Activated B cell treated with CpG ODN at 0.5 μM for 24 hours (primary cell): Measurements from ENCODE around the gene CYB561D2. TPM values are rescaled to one million over a fixed set of nuclear protein-coding genes. Genes with fewer than 3 reads are reported as not detected.

Experiments
- ATAC-seq: fragments of 200-7000 bp; cut with Tn5 transposase; one replicate; pipeline ENCODE4 v1.10.0; 2021; ENCODE audit warnings: low read depth, mild to moderate bottlenecking, moderate library complexity
- CTCF ChIA-PET: fragments of 350-600 bp; sonication (Branson Sonifier 250); formaldehyde crosslinking; loops from one replicate; lab custom pipeline; 2021; ENCODE audit warnings: antibody characterized with exemption; lab: Charles Lee
- POLR2A ChIA-PET: fragments of 350-600 bp; sonication (Branson Sonifier 250); formaldehyde crosslinking; loops from one replicate; lab custom pipeline; 2021; ENCODE audit warnings: antibody characterized with exemption; lab: Charles Lee
- DNase-seq: peaks from one replicate; pipeline ENCODE4 v3.0.0; 2022
- H3K27ac Mint-ChIP-seq: one replicate; pipeline ENCODE4 v1.8.0; 2020; ENCODE audit warnings: mixed read lengths
- H3K27me3 Mint-ChIP-seq: one replicate; pipeline ENCODE4 v1.8.0; 2021; ENCODE audit warnings: mixed read lengths
- H3K36me3 Mint-ChIP-seq: one replicate; pipeline ENCODE4 v1.8.0; 2021; ENCODE audit warnings: low read depth, mixed read lengths
- H3K4me1 Mint-ChIP-seq: one replicate; pipeline ENCODE4 v1.8.0; 2021; ENCODE audit warnings: mixed read lengths
- H3K4me3 Mint-ChIP-seq: one replicate; pipeline ENCODE4 v1.8.0; 2020; ENCODE audit warnings: mild to moderate bottlenecking, mixed read lengths
- H3K9me3 Mint-ChIP-seq: one replicate; pipeline ENCODE4 v1.8.0; 2020; ENCODE audit warnings: mixed read lengths
- intact Hi-C: fragments of 100-400 bp; cut with micrococcal nuclease; formaldehyde crosslinking; loops from one replicate; pipeline ENCODE4 v1.15.1; 2024
- total RNA-seq: library from RNA; stranded (reverse); gene quantifications from 2 replicates; pipeline ENCODE4 v1.2.3, GENCODE V29; 2022
- TF ChIP-seq, protein P1 (sequence below): fragments of 200-600 bp; IDR thresholded peaks from one replicate; pipeline ENCODE4 v1.8.0; 2022; ENCODE audit warnings: antibody characterized with exemption, mild to moderate bottlenecking

CYB561D2 gene
- total RNA-seq, 1 donor from 2014 or later = 26.0 TPM

- DNase-seq = peak; percentile 73
- TF ChIP-seq, protein P1, sequence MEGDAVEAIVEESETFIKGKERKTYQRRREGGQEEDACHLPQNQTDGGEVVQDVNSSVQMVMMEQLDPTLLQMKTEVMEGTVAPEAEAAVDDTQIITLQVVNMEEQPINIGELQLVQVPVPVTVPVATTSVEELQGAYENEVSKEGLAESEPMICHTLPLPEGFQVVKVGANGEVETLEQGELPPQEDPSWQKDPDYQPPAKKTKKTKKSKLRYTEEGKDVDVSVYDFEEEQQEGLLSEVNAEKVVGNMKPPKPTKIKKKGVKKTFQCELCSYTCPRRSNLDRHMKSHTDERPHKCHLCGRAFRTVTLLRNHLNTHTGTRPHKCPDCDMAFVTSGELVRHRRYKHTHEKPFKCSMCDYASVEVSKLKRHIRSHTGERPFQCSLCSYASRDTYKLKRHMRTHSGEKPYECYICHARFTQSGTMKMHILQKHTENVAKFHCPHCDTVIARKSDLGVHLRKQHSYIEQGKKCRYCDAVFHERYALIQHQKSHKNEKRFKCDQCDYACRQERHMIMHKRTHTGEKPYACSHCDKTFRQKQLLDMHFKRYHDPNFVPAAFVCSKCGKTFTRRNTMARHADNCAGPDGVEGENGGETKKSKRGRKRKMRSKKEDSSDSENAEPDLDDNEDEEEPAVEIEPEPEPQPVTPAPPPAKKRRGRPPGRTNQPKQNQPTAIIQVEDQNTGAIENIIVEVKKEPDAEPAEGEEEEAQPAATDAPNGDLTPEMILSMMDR = no peak
- ATAC-seq = peak; percentile 33
- Mint-ChIP-seq H3K27ac (no peak within 1 kb of the TSS), H3K4me3 (peak within 1 kb of the TSS; percentile 67), H3K9me3 (no peaks in the 10 kb centered on the region), H3K36me3 (peaks cover 17% of the 10 kb centered on the region), H3K27me3 (no peaks in the 10 kb centered on the region), H3K4me1 (peaks cover 51% of the 10 kb centered on the region)
- ChIA-PET CTCF (interaction anchor here (5.5 kb wide), 1 partner anchor 196 kb away, joined by 64 read pairs; no protein-coding TSS in a partner anchor), POLR2A (interaction anchor here (0.6 to 6.9 kb wide), 4 partner anchors 7 to 105 kb away, joined by 3 to 195 read pairs (median 7); partner anchors contain the start of gene RASSF1)
- intact Hi-C loops = no loop called here
These were observed 5.0 kb upstream of the CYB561D2 start, which contains the start of gene ZMYND10 for GRCh38 chr3:50345586-50346234. Gene ZMYND10 (minus strand): TSS chr3:50345732. CDS start chr3:50345579, 153 bp downstream.

DNA sequence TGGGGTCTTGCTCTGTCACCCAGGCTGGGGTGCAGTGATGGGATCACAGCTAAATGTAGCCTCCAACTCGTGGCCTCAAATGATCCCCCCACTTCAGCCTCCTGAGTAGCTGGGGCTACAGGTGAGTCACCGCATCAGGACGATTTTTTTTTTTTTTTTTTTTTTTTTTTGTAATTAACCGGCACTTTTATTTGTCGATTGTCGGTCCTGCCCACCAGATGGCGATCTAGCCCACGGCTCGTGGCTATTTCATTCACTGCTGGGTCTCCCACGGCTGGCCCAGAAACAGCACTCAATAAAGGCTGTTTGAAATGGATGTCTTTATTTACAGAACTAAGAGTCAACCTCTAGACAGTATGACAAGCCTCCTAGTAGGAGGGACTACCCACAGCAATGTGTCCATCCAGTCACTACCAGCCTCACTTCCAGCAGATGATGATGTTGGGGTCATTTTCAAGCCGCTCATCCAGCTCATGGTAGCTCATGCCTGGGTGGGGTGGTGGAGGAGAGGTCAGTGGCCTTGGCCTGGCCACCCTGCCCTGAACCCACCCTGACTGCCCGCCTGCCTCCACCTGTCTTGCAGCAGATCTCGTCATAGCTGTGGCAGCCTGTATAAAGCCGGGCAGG, 3.4 kb upstream of the CYB561D2 start:
- peak; percentile 15 for ATAC-seq
- peak; percentile 59 for DNase-seq
- no peaks in the 10 kb centered on the region for H3K27me3 Mint-ChIP-seq
- peaks cover 58% of the 10 kb centered on the region for H3K4me1 Mint-ChIP-seq
- H3K4me3 Mint-ChIP-seq = no peak overlapping the region
- POLR2A ChIA-PET = interaction anchor here (0.6 to 6.9 kb wide), 7 partner anchors 9 to 1024 kb away, joined by 3 to 195 read pairs (median 4); partner anchors contain the start of gene RASSF1
- CTCF ChIA-PET = interaction anchor here (0.8 to 5.5 kb wide), 8 partner anchors 9 to 269 kb away, joined by 3 to 64 read pairs (median 4); partner anchors contain the start of genes CISH and TMEM115
- intact Hi-C loops = loop anchor here (1.0 kb wide), 1 partner anchor 89 kb away; no protein-coding TSS in a partner anchor
- TF ChIP-seq, protein P1 = no peak
- peaks cover 19% of the 10 kb centered on the region for H3K36me3 Mint-ChIP-seq
- H3K27ac Mint-ChIP-seq = peak overlapping the region; percentile 63
- H3K9me3 Mint-ChIP-seq = no peaks in the 10 kb centered on the region

DNA sequence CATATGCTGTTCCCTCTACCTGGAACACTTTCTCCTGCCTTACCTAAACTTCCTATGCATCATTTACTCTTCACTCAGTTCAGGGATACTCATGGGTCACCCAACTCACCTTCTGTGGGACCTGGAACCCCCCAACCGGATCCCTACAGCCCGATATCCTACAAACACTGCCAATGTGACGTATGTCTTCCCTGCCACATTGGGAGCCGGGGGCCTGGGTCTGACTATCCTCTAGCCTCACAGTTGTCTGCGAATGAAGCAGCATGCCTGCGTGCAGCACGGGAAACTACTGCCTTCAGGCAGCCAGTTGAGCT, 492 bp upstream of the CYB561D2 start:
- POLR2A ChIA-PET = interaction anchor here (0.6 to 6.9 kb wide), 14 partner anchors 8 to 240 kb away, joined by 3 to 195 read pairs (median 12); partner anchors contain the start of genes C3orf18, HEMK1, HYAL3 and IFRD2
- ATAC-seq (no peak), DNase-seq (no peak)
- Mint-ChIP-seq H3K27ac (peak overlapping the region; percentile 99), H3K36me3 (peaks cover 41% of the 10 kb centered on the region), H3K27me3 (no peaks in the 10 kb centered on the region), H3K4me1 (peaks cover 59% of the 10 kb centered on the region), H3K9me3 (no peaks in the 10 kb centered on the region), H3K4me3 (peak overlapping the region; percentile 97)
- CTCF ChIA-PET = interaction anchor here (1.1 to 5.5 kb wide), 3 partner anchors 10 to 192 kb away, joined by 3 to 64 read pairs (median 6); partner anchors contain the start of gene RASSF1
- intact Hi-C loops = loop anchor here (1.0 to 10.0 kb wide), 6 partner anchors 10 to 1705 kb away; partner anchors contain the start of genes CISH, DUSP7, IFRD2 and MAPKAPK3
- TF ChIP-seq, protein P1 = no peak

DNA sequence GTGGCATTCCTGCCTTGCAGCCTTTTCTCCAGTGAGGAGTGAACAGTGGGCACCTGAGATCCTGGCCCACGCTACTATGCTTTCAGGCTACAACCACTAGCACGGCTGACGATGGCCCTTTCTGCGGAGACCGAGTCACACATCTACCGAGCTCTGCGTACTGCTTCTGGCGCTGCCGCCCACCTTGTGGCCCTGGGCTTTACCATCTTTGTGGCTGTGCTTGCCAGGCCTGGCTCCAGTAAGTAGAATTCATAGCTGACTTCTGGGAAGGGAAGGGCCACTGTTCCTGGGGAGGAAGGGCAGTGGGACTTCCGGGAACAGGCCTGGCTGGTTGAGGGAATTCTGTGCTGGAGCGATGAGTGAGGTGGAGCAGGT, 648 bp downstream of the CYB561D2 start:
- peaks cover 50% of the 10 kb centered on the region for H3K36me3 Mint-ChIP-seq
- no peak for ATAC-seq
- H3K27me3 Mint-ChIP-seq = no peaks in the 10 kb centered on the region
- CTCF ChIA-PET = interaction anchor here (1.1 to 5.5 kb wide), 3 partner anchors 11 to 191 kb away, joined by 3 to 64 read pairs (median 6); partner anchors contain the start of gene RASSF1
- H3K4me3 Mint-ChIP-seq = peak overlapping the region; percentile 97
- no peak for DNase-seq
- TF ChIP-seq, protein P1 = no peak
- peaks cover 60% of the 10 kb centered on the region for H3K4me1 Mint-ChIP-seq
- intact Hi-C loops = loop anchor here (1.0 to 10.0 kb wide), 6 partner anchors 8 to 1703 kb away; partner anchors contain the start of genes DUSP7, HEMK1, HYAL3 and MAPKAPK3
- peak overlapping the region; percentile 99 for H3K27ac Mint-ChIP-seq
- POLR2A ChIA-PET = interaction anchor here (0.9 to 6.9 kb wide), 13 partner anchors 8 to 1257 kb away, joined by 3 to 195 read pairs (median 14); partner anchors contain the start of genes C3orf18, HEMK1, HYAL3 and NAA80
- no peaks in the 10 kb centered on the region for H3K9me3 Mint-ChIP-seq
